KBM-7 (cell line): ENCODE measurements around the gene DNAH10.

Experiments used
- DNase-seq: peaks from one replicate; pipeline ENCODE4 v3.0.0-alpha.2; 2015
- in situ Hi-C: fragments of 300-500 bp; cut with MboI; formaldehyde crosslinking; loops from 2 replicates; pipeline ENCODE4 v1.14.3; 2020; ENCODE audit warnings: low sequenced_read_pairs, low pct_unique_long_range_greater_than_20kb, mixed read lengths

Gene DNAH10

GRCh38 chr12:123856681-123857080 is 94.6 kb downstream of the DNAH10 start:
- DNase-seq, result no peak
- in situ Hi-C loops, result no loop called here

GRCh38 chr12:123858176-123858575 is 96.1 kb downstream of the DNAH10 start:
- in situ Hi-C loops, result no loop called here

GRCh38 chr12:123859035-123859434 is 96.9 kb downstream of the DNAH10 start:
- DNase-seq, result no peak
- in situ Hi-C loops, result no loop called here

More at GRCh38 chr12:123858176-123858575, 96.1 kb downstream of the DNAH10 start:
- DNase-seq, result no peak

GRCh38 chr12:123860377-123860776 is 98.3 kb downstream of the DNAH10 start:
- no peak for DNase-seq
- in situ Hi-C loops, result no loop called here

- DNase-seq, result no peak
- in situ Hi-C loops, result no loop called here
Observed at GRCh38 chr12:123861392-123861791, 99.3 kb downstream of the DNAH10 start.

GRCh38 chr12:123867141-123867540 is 105.0 kb downstream of the DNAH10 start:
- in situ Hi-C loops, result no loop called here
- no peak for DNase-seq

- no peak for DNase-seq
- in situ Hi-C loops, result no loop called here
Observed at GRCh38 chr12:123868791-123869190, 106.7 kb downstream of the DNAH10 start.

GRCh38 chr12:123873793-123874192 is 111.7 kb downstream of the DNAH10 start:
- in situ Hi-C loops, result no loop called here
- no peak for DNase-seq

- in situ Hi-C loops, result no loop called here
- no peak for DNase-seq
Observed at GRCh38 chr12:123877968-123878367, 115.9 kb downstream of the DNAH10 start.

- in situ Hi-C loops, result no loop called here
- no peak for DNase-seq
Observed at GRCh38 chr12:123879101-123879500, 117.0 kb downstream of the DNAH10 start.

- DNase-seq, result no peak
- in situ Hi-C loops, result no loop called here
Observed at GRCh38 chr12:123879691-123880090, 117.6 kb downstream of the DNAH10 start.

GRCh38 chr12:123882161-123882705 is 120.1 kb downstream of the DNAH10 start:
- no peak for DNase-seq
- in situ Hi-C loops, result no loop called here

GRCh38 chr12:123886258-123886657 is 124.2 kb downstream of the DNAH10 start:
- no peak for DNase-seq
- in situ Hi-C loops, result no loop called here

GRCh38 chr12:123886931-123887582 is 125.0 kb downstream of the DNAH10 start:
- DNase-seq, result no peak
- in situ Hi-C loops, result no loop called here

- in situ Hi-C loops, result no loop called here
- DNase-seq, result peak; percentile 44
Observed at GRCh38 chr12:123888989-123889388, 126.9 kb downstream of the DNAH10 start.

- peak; percentile 37 for DNase-seq
Observed at GRCh38 chr12:123889848-123890535, 127.9 kb downstream of the DNAH10 start.

GRCh38 chr12:123890536-123890902 is 128.4 kb downstream of the DNAH10 start:
- in situ Hi-C loops, result no loop called here
- DNase-seq, result peak; percentile 32

More at GRCh38 chr12:123889848-123890535, 127.9 kb downstream of the DNAH10 start:
- in situ Hi-C loops, result no loop called here

- in situ Hi-C loops, result no loop called here
- no peak for DNase-seq
Observed at GRCh38 chr12:123891011-123891410, 128.9 kb downstream of the DNAH10 start.

- DNase-seq, result peak; percentile 60
- in situ Hi-C loops, result no loop called here
Observed at GRCh38 chr12:123891516-123892179, 129.5 kb downstream of the DNAH10 start.

GRCh38 chr12:123892180-123892559 is 130.1 kb downstream of the DNAH10 start:
- no peak for DNase-seq
- in situ Hi-C loops, result no loop called here
